CD4-positive, alpha-beta T cell treated with Interleukin-2 at 100 ng/mL for 4 hours (primary cell): ENCODE results near the gene DPP4.
"Not testable (repeated sequence)": the region's sequence is repeated elsewhere in the genome, so short reads cannot be mapped to it uniquely, and the experiment has no call there.

Experiments
- DNase-seq: peaks from one replicate; pipeline ENCODE4 v3.0.0-alpha.2; 2020; ENCODE audit warnings: low spot score

Gene DPP4

DNA sequence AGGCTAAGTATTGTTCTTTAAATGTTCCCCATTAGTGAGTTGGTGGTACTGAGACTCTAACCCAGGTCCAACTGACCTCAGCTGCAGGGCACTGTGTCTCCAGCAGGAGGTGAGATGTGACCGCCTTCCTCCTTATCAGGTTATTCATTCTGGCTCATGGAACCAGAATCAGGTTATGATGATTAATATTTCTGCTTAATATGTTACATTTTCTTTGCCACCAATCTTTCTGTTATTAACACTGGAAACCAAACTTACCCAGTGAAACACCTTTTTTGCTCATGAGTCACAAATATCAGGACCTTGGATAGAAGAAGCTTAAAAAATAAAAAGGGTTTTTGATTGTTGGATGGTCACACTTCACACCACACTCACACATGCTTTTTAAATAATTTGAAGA is 85.4 kb downstream of the DPP4 start:
- DNase-seq = no peak

DNA sequence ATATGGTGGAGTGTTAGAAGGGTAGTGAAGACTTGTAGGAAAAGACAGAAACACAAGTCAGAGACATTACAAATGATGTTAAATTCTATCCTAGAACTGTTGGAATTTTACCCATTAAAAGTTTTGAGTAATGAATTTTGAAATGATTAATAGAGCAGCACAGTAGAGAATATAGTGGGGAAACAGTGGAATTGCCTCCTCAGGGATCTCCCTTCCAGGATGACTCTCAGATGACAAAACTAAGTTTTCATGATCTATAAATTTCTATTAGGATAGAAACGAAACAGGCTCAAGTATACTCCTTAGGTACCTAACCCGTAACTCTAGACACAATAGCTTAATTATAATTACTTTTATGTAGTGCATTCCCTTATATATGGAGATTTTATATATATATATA is 86.7 kb downstream of the DPP4 start:
- no peak for DNase-seq

DNA sequence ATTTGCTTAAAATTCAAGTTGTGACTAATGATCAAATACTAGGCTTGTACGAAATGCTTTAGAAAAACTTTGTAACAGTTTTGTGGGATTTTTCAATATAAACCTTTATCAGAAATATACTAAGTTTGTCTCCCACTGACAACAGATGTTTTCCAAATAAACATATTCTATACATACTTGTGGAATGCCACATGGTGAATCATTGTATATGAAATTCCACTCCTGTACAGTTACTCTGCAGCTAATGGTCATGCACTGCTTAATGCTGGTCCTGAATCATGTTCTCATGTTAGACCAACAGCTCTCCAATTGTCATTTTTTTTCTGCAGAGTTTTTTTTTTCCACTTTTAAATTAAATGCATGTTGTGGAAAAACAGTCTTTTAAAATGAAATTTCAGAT is 90.1 kb downstream of the DPP4 start:
- DNase-seq = no peak

DNA sequence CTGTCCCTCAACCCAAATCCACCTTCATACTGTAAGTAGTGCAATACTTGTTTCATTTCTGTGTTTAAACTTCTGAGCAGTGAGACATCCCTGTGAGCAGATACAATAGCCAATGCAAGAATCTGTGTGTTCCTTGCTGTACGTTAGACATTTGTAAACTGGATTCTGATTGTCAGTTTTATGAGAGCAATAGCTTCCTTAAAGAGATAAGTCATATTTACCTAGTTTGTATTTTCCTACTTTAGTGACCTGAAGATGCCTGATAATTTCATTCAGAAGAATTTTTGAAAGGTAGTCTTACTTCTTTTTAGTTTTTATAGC is 90.7 kb downstream of the DPP4 start:
- DNase-seq = no peak

DNA sequence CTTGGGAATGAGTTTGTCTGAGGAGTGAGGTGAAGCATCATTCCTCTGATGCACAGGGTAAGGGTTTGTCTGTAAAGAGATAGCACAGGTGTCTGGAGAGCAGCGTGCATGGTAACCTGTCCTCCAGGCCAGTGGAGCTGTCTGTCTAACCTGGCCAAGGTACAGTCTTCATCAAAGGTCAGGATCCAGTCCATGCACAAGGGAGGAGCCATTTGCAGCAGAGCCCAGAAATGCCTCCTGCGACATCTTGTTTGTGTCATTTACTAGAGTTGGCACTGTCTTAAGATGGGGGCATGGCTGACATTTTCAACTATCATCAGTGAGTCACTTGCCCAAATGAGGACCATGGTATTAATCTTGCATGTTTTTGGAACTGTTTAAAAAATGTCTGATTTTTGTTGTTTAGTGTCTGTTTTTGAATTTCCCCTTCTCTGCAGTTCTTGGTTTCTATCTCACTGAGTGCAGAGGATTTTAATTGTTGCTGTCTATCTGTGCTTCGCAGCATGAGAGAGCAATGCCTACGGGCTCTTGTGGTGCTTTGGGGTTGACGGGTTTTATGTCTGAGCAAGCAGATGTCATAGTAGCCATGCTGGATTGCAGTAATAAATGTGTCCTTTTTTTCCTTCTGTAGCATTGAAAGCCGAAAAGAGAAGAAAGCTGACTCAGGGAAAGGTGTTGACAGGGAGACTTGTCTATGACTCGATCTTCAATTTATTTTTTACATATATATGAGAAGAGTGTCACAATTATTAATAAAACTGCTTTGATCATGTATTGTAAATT is 91.3 kb downstream of the DPP4 start:
- no peak for DNase-seq

DNA sequence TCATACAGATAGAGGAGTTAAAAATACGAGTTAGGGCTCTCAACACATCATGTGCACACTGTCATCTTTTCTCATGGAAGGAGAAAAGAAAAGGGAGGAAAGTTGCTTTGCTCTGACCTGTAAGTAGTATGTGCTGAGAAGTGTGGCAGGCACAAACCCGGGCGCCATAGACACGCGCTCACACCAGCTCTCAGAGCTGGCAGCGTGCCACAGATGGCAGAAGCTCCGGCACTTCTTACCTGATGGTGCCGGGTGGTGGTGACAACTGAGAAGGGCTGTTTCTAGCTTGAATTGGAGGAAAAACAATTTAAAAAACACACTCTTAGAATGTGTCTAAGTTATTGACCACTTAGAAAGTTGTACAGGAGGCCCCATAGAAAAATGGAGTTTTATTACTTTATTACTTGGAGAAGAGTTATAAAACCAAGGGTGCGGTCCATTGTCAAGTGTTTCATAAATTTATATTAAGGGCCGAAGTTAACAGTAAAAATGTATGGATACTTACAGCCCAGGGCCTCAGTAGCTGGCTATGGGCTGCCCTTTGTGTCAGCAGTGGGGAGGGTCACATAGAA is 92.2 kb downstream of the DPP4 start:
- DNase-seq = no peak

DNA sequence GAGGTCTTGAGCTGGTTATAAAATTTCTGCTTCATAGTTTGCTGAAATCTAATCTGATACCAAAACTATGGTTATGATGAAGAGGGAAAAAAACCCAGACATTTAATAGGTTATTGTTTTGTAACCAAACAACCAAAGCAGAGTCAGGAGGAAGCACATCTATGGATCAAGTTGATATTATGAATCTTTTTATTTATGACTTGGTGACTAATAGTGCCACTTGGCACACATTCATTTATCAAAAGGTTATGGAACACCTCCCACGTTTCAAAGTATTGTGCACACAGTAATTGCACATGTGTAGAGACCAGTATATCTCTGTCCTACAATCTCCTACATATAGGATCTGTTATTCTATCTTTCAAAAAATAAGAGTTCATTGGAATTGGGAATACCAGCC is 93.0 kb downstream of the DPP4 start:
- no peak for DNase-seq

DNA sequence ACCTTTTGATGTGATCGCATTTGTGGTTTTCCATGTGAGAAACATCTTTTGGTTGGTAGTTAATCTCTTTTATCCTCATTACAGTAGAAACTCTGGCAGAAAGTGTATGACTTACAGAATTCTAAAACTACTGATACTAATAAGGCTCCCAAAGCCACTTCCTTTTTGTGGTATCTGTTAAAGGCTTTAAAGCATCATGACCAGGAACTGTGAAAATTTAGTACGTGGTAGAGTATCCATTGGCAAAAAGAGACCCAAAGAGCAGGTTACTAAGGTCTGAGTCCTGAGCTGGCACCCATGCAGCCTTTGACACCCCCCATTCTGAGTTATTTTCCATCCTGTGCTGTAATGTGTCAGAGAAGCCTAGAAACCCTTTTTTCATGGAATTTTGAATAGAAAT is 94.5 kb downstream of the DPP4 start:
- DNase-seq = no peak

DNA sequence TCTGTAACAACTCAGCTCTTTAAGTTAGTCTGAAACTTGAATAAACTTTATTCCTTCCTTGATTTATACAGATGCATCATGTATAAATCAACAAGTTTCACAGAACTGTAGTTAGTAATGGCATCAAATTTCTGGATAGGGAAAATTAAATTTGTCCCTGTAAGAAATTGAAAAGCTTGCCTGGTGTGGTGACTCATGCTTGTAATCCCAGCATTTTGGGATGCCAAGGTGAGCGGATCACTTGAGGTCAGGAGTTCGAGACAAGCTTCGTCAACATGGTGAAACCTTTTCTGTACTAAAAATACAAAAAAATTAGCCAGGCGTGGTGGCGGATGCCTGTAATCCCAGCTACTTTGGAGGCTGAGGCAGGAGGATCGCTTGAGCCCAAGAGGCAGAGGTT is 96.1 kb downstream of the DPP4 start:
- DNase-seq = not testable (repeated sequence)

DNA sequence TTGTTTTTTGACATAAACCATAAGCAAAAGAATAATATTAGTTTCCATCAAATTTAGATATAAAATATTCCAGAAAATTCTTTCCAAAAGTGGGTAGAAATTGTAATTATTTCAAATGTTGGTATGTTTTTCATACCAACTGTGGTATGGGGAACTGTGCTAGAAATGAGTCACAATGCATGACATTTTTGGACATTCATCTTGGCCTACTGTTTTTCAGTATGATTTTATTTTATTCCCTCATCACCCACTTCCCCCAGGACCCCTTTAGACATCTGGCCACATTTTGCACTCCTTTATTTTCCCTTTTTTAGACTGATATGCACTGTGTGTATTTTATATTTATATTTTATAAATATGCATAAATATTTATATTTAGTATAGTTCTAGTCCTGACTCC is 97.1 kb downstream of the DPP4 start:
- DNase-seq = no peak

DNA sequence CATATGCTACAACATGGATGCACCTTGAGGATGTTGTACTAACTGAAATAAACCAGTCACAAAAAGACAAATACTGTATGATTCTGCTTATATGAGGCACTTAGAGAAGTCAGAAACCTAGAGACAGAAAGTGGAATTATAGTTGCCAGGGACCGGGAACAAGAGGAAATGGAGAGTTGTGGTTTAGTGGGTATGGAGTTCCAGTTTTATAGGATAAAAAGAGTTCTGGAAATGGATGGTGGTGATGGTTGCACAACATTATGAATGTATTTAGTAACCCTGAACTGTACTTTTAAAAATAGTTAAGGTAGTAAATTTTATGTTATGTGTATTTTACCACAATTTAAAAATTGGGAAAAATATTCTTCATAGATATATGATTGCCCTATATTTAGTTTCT is 97.7 kb downstream of the DPP4 start:
- DNase-seq = no peak

DNA sequence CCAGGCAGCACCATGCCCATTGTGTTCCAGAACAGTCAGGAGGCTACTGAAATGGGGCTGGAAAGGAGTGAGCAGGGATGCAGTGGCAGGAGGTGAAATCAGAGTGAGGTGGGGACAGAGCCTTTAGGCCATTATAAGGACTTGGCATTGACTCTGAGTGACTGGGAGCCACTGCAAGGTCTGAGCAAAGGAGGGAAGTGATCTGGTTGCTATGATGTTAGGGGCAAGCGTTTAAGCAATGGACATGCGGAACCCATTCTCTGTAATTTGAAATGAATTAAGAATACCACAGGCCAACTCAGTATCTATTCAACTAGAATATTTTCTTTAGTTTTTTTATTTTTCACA is 98.2 kb downstream of the DPP4 start:
- DNase-seq = no peak

DNA sequence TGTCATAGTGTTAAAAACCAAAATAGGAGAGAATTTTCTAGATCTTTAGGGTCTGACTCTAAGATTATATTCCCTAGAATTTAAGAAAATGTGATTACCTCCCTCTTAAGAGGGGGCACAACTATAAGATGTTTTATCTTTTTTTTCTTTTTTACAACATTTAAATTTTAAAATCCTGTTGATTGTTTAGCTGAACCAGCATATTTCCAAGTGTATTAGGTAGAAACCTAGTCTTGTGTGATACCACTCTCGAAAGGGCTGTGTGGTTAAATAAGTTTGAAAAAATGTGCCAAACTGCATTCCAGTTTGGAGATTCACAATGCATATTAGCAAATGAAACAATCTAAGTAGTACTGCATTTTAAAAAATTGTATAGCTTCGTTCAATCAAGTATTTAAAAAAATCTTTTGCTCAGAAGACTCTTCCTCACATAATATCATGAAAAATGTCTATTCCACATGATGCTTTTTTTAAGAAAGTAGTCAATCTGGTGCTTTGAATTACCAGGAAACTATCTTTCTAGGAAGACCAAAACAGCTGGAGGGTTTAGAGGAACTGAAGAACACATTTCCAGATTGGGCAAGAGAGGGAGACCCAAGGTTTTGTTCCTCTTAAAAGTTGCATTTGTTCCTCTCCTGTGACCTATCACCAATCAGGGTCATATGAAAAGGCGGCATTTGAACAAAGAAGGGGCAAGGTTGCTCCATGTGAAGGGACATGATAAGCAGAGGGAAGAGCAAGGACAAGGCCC is 98.8 kb downstream of the DPP4 start:
- no peak for DNase-seq

DNA sequence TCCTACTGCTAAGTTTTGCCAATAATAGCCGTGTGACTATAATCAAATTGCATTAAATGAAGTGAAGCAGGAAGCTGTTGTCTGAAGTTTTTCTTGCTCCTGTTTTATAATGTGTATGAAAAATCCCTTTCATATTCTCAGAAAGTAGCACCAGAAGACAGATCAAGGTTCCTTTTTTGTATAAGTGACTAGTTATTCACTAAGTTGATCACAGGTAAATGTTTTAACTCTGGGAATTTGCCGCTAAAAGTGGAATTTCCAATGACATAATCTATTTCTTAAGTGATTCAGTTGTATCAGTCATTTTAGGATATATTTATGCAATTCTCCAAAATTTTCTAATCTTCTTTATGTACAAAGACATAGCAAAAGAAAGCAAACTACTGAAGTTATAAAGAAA is 99.6 kb downstream of the DPP4 start:
- no peak for DNase-seq

DNA sequence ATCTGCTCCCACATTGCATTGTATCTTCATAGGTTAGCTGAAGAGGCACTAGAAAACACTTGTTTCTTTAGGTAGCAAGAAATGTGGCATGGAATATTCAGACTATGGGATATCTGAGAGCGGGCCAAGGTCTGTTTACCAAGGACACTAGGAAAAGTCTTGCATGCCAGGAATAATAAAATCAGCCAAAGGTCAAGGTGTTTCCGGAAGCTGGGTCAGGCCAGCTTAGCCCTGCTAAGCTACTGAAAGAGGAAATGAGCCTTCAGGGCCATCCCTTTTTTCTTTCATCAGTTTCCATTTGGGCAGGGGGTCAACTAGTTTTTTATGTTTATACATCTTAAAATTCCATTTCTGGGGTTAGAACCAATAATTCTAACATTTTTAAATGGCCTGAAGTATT is 101.1 kb downstream of the DPP4 start:
- no peak for DNase-seq

DNA sequence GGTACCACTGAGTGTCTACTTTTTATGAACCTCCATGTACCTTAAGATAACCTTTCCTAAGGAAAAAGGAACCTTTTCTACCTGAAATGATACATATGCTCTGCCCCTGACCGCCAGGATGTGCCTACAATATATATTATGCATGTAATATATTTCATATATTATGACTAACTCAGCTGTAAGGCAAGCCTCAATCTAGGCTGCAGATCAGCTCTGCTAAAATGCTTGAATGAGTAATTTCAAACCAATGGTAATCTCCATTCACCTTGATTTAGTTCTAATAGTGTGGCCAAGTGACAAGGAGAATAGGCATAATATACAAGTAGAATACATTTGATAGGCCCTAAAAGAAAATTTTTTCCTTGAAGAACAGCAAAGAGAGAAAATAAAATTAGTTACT is 101.8 kb downstream of the DPP4 start:
- no peak for DNase-seq

DNA sequence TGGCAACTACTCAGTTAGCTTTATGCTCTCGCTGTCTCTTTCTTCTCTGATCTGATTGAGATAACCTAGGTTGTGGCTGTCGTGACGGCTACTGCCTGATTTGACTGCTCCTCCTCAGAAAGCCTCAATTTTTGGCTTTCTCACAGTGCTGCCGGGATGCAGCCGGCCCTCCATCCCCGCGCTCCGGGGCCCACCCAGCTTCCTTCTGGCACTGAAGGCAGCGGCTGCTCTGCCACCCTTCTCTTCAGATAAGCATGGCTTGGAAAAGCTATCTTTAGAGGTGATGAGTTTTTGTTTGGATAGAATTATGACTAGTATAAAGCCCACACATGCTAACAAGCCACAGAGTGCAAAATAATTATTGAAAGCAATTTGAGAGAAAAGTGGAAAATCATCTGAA is 102.5 kb downstream of the DPP4 start:
- no peak for DNase-seq

DNA sequence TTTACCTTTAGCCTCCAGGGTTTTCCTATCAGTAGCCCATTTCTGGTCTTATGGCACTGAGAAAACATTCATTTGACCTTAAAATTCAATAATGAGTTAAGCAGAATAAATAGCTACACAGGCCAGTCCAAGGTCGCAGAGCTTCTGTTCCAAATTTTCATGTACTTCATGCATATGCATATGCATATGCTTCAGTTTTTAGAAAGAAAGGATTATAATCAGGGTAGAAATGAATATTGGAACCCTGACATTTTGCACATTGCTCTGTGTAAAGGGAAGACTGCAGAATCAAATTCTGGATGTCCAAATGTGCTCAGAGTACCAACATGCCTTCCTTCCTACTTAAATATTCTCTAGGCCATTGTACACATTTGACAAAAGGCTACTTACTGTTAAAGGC is 104.9 kb downstream of the DPP4 start:
- DNase-seq = no peak

DNA sequence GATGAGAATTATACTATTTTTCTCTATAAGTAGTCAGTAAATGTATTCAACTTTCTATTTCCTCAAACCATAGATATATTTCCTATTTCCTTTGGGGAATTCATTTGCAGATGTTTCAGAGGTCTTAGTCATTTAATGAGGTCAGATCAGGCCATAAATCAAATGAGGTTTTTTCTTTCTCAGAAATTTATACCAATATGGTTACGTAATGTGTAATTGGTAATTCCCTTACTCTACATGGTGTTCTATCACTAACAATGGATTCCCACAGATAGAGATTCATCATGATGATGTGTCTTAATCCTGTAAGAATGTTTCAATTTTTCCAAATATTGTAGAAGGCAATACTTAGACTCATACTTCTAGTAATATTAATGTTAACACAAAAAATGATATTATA is 108.0 kb downstream of the DPP4 start:
- peak; percentile 24 for DNase-seq

DNA sequence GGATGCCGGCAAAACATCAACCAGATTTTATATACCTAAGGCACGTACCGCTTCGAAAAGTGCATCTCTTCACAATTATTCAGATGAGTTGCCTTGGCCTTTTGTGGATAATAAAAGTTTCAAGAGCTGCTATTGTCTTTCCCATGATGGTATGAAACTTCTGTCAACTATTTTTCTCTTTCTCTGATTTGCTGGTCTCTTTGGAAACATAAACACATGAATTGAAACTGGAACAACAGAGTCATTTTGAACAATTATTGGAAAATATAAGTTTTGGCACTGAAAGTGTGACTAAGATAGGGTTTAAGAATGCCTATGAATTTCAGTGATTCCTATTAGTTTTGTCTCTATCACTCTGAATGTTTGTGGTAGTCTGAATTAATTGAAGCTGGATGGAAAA is 109.9 kb downstream of the DPP4 start:
- DNase-seq = no peak

DNA sequence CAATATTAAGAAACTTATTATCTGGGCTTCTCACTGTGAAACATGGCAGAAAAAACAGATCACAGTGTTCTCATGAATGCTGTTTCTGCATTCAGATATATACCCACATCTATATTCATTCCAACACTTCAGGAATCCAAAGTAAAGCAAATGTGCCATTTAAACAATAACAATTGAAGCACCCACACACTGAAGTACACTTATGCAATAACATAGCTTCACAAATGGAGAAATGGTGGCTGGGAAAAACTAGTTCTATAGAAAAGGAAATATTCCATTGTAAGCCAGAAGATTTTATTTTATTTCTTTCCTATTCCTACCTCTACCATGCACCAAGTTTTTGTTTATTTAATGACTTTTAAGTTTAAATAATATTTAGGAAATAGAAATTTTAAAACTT is 111.9 kb downstream of the DPP4 start:
- no peak for DNase-seq

DNA sequence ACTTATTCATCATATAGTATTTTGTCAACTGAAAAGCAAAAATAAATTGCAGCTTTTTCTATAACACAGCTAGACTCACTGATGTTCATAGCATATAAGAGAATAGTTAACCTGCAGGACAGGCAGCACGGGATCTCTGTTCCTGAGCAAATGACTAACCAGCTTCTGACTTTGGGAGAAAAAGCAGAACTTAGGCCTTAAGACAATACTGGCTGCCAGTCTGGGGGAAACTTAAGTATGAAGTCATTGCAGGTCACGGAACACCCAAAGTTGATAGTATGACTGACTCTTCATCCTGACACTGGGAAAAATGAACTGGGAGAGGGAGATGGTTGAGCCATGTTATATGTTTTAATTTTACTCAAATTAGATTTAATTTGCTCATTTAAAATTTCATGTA is 113.0 kb downstream of the DPP4 start:
- DNase-seq = no peak

DNA sequence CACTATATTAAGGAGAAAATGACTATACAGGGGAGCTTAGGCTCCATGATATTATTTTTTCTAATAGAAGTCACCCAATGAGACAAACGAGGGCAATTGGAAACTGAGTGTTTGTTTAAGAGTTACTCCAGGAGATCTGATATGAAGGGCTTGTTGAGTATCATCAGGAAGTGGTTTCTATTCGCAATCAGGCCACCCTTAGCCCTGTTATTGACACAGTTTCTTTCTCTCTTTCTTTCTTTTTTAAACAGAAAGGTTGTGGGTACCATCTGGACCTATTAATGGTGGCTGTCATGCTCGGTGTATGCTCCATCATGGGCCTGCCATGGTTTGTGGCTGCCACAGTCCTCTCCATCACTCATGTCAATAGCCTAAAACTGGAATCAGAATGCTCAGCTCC is 117.3 kb downstream of the DPP4 start:
- peak; percentile 61 for DNase-seq

DNA sequence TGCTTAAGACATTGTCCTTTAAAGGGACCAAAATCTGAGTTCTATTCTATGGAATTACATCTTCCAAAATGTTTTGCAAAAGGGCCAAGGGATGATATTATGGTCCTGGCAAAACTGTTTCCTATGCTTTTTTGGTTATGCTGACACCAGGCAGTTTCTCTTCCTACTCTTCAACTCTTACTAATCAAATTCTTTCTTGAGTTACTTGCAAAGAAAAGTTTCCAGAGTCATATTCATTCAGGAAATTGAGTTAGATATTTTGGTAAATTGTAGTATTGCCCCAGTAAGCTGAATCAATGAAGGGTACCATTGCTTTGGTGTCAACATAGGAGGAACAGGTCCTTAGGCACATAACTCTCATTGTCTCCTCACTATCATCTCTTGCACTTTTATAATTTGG is 118.8 kb downstream of the DPP4 start:
- DNase-seq = no peak
